IPS DF 4.7 (cell line): ENCODE data around the gene TMEM14C.
A peak's percentile ranks its signal among the peaks of the same experiment; 100 is the strongest.
"Not testable (repeated sequence)": the region's sequence is repeated elsewhere in the genome, so short reads cannot be mapped to it uniquely, and the experiment has no call there.

Source experiments
- DNase-seq: peaks from one replicate; pipeline ENCODE4 v3.0.0-alpha.2; 2013; ENCODE audit warnings: low spot score; ENCODE audit errors: extremely low read depth

The TMEM14C gene

DNA sequence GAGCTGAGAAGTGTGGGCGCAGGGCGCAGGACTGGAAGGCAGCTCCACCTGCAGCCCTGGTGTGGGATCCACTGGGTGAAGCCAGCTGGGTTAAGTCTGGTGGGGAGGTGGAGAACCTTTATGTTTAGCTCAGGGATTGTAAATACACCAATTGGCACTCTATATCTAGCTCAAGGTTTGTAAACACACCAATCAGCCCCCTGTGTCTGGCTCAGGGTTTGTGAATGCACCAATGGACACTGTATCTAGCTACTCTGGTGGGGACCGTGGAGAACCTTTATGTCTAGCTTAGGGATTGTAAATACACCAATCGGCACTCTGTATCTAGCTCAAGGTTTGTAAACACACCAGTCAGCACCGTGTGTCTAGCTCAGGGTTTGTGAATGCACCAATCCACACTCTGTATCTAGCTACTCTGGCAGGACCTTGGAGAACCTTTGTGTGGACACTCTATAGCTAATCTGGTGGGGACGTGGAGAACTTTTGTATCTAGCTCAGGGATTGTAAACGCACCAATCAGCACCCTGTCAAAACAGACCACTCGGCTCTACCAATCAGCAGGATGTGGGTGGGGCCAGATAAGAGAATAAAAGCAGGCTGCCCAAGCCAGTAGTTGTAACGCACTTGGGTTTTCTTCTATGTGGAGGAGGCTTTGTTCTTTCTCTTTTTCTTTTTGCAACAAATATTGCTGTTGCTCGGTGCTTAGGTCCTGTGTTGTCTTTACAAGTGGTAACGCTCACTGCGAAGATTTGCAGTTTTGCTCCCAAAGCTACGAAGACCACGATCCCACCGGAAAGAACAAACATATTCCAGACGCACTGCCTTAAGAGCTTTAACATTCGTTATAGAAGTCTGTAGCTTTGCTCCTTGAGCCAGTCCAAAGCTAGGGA lies 1.7 kb upstream of the TMEM14C start:
- not testable (repeated sequence) for DNase-seq

- DNase-seq, result no peak
Measured at GRCh38 chr6:10721850-10722569, 860 bp upstream of the TMEM14C start.

DNA sequence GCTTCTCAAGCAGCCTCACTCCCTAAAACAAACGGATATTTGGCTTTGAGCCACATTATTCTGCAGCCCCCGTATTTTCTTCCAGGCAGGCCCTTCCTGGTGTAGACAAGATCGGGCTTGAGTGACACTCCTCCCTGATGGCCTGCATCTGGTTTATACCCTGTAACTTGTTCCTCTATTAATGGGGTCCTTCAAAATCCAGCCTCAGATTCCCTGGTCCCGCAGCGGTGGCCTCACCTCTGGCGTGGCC lies 375 bp upstream of the TMEM14C start:
- DNase-seq, result no peak

DNA sequence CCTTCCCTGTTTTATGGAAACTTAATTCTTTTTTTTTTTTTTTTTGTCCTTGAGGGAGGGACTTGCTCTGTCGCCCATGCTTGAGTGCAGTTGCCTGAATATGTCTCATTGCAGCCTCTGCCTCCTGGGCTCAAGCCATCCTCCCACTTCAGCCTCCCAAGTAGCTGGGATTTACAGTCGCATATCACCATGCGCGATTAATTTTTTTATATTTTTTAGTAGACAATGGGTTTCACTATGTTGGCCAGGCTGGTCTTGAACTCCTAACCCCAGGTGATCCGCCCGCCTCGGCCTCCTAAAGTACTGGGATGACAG lies 654 bp downstream of the TMEM14C start:
- no peak for DNase-seq

DNA sequence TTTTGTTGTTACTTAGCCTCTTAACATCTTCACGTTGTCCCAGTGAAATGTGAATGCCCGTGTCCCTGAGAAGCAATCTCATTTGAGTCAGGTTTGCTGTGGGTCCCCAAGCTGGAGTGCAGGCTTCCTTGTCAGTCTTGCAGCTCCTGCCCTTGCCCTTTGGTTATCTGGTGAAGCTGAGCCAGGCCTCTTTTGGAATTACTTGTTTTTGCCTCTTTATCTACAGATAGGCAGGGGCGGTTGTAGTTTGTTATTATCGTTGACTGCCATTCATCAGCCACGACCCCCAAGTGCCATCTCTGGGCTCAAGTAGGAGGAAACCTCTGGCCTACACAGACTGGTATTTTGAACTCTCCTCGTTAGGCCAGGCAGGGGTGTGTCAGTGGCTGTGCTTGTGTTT lies 2.2 kb downstream of the TMEM14C start:
- DNase-seq, result no peak

DNA sequence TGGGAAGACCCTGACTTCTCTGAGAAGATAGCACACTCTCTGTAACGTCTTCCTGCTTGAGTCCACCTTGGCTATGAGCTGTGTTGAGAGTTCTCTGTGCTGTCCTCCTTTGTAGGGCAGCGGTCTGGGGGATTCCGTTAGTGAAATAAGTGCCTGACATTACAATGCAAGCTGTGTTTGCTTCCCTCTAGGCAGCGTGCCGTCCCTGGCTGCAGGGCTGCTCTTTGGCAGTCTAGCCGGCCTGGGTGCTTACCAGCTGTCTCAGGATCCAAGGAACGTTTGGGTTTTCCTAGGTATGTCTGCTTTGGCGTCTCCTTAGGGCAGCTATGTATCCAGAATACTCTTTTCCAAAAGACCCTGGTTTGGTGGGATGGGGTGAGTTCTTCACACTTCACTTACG lies 2.8 kb downstream of the TMEM14C start:
- no peak for DNase-seq

DNA sequence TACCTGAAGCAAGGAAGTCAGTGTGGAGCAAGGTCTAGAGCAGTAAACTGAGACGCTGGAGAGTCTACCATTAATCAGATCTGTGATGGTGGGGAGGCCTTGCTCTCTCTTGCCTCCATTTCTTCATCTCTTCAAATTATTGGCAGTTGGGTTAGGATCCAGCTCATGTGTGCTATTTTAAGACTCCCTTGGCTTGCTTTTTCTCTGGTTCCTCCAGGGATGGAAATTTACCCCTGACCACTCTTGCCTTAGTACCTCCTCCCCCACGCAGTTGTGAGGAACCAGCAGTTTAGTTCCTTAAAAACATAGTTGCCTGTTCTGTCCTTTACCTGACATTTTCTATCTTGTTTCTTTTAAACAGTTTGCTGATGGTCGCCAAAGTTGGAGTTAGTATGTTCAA lies 7.4 kb downstream of the TMEM14C start:
- no peak for DNase-seq

DNA sequence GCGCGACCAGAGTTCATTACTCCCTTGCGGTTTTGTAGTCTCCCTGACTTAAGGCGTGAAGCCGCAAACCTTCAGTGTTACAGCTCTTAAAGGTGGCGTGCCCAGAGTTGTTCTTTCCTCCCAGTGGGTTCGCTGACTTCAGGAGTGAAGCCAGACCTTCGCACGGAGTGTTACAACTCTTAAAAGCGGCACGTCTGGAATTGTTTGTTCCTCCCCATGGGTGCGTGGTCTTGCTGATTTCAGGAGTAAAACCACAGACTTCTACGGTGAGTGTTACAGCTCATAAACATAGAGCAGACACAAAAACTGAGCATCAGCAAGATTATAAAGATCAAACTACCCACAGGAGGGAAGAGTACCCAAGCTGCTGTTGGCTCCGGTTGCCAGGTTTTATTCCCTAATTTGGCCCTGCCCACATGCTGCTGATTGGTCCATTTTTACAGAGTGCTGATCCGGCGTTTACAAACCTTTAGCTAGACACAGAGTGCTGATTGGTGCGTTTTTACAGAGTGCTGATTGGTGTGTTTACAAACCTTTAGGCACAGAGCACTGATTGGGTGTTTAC lies 10.4 kb downstream of the TMEM14C start:
- DNase-seq, result no peak

DNA sequence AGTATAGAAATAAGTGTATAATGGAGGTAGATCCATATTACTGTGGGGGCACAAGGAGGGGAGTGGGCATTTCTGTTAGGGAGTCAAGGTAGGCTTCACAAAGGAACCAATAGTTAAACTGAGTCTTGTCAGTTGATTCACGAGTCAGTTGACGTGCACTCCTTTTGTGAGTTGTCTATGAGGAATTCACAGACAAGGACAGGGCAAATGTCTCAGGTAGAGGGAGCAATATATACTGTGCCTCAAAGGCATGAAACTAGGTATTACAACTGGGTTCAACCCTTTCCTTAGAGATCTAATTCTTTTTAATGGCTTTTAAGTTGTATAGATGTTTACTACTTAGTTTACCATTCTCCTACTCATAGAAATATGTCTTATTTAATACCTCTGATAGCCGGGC lies 11.0 kb downstream of the TMEM14C start:
- DNase-seq, result no peak

GRCh38 chr6:10736731-10737130 lies 13.9 kb downstream of the TMEM14C start:
- DNase-seq, result no peak

DNA sequence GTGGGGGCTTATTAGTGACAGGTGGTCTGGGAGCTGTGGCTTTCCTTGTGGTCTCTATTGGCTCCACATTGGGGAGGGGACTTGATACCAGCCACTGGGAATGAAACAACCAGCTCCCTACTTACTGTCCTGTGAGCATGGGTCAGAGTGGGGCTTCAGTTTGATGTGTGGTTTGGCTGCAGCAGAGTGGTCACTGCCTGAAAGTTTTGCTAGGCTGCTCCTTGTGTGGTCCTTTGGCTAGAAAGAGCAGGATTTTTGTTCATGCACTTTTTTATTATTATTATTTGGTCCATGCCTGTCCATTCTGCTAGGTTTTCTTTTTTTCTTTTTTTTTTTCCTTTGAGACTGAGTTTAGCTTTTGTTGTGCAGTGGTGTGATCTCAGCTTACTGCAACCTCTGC lies 17.2 kb downstream of the TMEM14C start:
- DNase-seq, result no peak

- DNase-seq, result not testable (repeated sequence)
Measured at GRCh38 chr6:10741643-10742042, 18.8 kb downstream of the TMEM14C start.

DNA sequence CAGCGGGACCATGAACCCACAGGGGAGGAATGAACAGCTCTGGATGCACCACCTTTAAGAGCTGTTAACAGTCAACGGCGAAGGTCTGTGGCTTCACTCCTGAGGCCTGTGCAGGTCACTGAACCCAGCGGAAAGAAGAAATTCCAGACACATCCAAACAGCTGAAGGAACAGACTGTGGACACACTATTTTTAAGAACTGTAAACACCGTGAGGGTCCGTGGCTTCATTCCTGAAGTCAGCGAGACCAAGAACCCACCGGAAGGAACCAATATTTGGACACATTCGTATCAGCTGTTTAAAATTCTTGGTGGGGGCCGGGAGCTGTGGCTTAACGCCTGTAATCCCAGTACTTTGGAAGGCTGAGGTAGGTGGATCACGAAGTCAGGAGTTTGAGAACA lies 19.4 kb downstream of the TMEM14C start:
- no peak for DNase-seq

- no peak for DNase-seq
Measured at GRCh38 chr6:10743515-10743914, 20.6 kb downstream of the TMEM14C start.

DNA sequence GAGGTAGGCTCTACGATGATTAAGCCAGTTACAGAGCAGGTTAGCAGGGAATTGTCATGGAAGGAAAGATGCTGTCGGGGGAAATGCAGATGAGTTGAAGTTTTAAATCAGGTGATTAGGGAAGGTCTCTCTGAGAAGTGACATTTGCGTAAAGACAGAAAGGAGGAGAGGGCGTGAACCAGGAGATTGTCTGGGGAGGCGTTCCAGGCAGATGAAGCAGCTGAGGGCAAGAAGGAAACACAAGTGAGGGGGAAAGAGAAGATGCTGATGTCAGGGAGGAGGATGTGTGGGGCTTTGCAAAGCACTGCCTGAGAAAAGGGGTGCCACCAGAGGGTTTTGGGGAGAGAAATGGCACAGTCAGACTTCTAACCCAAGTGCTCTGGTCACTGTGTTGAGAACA lies 22.2 kb downstream of the TMEM14C start:
- DNase-seq, result no peak

DNA sequence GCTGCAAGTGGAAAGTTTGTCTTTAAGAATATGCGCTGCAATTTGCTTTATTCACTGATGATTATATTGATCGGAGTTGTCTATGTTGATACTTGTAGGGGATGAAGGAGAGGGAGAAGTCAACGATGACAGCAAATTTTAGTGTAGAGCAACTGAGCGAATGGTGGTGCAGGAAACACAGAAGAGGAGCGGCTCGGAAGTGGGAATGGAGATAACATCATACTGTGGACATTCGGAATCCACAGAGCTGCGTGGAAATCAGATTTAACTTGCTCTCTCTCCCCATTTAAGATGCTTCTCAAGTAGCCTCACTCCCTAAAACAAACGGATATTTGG lies 24.0 kb downstream of the TMEM14C start:
- no peak for DNase-seq

DNA sequence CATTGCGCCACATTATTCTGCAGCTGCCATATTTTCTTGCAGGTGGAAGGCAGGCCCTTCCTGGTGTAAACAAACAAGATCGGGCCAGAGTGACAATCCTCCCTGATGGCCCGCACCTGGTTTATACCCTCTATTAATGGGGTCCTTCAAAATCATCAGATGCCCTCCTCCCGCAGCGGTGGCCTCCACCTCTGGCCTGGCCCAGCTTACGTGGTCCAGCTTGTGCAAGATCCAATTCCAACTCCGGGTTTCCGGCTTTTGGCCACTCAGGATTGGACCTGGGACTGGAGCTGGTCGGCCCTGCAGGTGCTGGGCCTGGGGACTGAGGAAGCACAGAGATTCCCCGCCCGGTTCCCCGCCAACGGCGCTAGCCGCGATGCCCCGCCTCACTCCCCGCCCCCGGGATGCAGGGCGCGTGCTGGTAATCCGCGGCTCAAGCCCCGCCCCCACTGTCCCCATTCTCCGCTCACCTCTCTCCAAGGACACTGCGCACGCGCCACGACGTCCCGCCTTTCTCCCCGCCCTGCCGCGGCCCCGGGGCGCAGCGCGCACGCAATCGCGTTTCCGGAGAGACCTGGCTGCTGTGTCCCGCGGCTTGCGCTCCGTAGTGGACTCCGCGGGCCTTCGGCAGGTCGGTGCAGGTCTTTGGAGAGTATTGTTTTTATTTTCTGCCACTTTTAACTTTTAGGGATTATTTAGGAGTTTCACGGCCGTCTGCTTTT lies 24.5 kb downstream of the TMEM14C start, which contains the start of gene TMEM14B:
Gene TMEM14B, plus strand, starts transcription at position 555 of the 722 bp plus-strand sequence. CDS start 1,441 bp downstream, outside the sequence.
- peak; percentile 81 for DNase-seq

GRCh38 chr6:10749734-10750133 lies 26.9 kb downstream of the TMEM14C start:
- DNase-seq, result no peak

DNA sequence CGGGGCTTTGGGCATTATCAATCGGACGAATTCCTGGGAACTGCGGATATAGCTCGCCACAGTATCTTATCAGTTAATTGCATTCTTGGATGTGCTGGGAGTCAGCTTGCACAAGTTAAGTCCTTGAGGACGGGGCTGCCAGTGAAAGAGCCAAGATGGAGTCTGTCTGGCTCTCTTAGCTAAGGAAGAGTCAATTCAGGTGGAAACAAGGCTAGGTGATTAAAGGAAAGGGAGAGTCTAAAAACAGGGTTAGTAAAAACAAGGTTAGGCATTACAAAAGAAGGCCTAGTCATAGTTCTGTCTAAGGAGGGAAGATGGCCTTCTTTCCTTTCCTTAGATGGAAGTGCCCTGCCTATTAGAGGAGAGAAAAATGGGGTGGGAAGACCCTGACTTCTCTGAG lies 27.7 kb downstream of the TMEM14C start:
- not testable (repeated sequence) for DNase-seq

DNA sequence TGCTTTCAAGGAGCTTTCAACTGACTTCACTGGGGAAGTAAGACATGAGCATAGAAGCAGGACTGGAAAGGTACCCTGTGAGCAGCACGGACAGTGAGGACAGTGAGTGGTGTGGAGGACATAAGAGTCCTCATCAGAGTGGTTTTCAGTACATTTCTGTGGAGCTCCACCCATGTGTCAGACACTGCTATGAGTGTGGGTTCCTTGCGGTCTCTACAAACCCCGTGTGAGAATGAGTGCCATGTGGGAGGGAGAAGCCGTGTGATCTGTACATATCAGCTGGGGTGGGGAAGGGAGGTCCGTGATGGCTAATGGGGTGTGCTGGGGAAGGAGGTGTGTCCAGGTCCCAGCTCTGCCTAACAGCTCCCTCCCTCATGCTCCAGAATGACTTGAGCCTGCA lies 28.9 kb downstream of the TMEM14C start:
- DNase-seq, result not testable (repeated sequence)

DNA sequence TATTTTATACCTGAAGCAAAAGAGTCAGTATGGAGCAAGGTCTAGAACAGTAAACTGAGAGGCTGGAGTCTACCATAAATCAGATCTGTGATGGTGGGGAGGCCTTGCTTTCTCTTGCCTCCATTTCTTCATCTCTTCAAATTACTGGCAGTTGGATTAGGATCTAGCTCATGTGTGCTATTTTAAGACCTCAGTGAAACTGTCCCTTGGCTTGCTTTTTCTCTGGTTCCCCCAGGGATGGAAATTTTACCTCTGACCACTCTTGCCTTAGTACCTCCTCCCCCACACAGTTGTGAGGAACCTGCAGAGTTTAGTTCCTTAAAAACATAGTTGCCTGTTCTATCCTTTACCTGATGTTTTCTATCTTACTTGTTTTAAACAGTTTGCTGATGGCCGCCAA lies 33.2 kb downstream of the TMEM14C start:
- DNase-seq, result no peak

DNA sequence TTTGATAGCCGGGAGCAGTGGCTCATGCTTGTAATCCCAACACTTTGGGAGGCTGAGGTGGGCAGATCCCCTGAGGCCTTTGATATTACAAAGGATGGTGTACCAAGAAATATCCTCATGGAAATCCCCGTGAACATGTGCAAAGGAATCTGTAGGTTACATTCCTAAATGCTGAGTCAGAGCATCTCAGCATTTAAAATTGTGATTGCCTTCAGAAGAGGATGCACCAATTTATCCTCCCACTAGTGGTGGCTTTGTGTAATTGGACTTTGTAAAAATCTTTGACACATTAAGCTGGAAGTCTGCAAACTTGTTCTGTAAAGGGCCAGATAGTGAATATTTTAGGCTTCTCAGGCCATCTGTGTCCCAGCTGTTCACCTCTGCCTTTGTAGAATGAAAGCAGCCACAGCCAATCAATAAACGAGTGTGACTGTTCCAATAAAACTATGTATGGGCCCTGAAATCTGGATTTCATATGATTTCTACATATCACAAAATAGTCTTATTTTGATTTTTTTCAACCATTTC lies 36.5 kb downstream of the TMEM14C start:
- DNase-seq, result peak; percentile 38
